H1 (cell line): ENCODE results near the gene C2orf72. TPM values are rescaled to one million over a fixed set of nuclear protein-coding genes. Genes with fewer than 3 reads are reported as not detected.

Source experiments
- CEBPB ChIP-seq: IDR thresholded peaks from 2 replicates; pipeline ENCODE4 v1.6.1; 2012; ENCODE audit warnings: low read depth, low read length
- SP2 ChIP-seq: IDR thresholded peaks from 2 replicates; pipeline ENCODE4 v1.6.1; 2012; ENCODE audit warnings: mild to moderate bottlenecking, low read length, inconsistent platforms
- SP4 ChIP-seq: IDR thresholded peaks from 2 replicates; pipeline ENCODE4 v1.6.1; 2012; ENCODE audit warnings: low read length, inconsistent platforms
- polyA plus RNA-seq, 7 experiments: library from polyadenylated mRNA; depleted of rRNA in 3 of 7; stranded (reverse) in 5 of 7; unstranded in 2 of 7; fragments of >200 nt in 5 of 7; fragments of 200-250 nt in 2 of 7; gene quantifications; 1 replicate in 5 of 7; 2 replicates in 1 of 7; 4 replicates in 1 of 7; pipeline versions ENCODE4 v1.2.1 to v1.2.3, GENCODE V29; 2011 to 2013; ENCODE audit warnings: missing spikeins in 2 of 7, mixed read lengths in 2 of 7
- total RNA-seq: library from RNA; stranded (reverse); fragmentation: NEBNext Ultra II Directional; extraction: Animal tissue kit (Norgen Biotek cat#: 25700); gene quantifications from 2 replicates; pipeline ENCODE4 v1.2.1, GENCODE V29; 2021
- TF ChIP-seq, protein P1 (sequence below): fragments of 300-600 bp; sonication (generic); IDR thresholded peaks from 2 replicates; pipeline ENCODE4 v1.7.1; 2012; ENCODE audit warnings: low read length, moderate library complexity, mild to moderate bottlenecking, inconsistent platforms; ENCODE audit not compliant: insufficient replicate concordance

C2orf72 gene
- total and polyA plus RNA-seq, 2 of the 8 experiments (the other 6 are each of a cell fraction or from before 2014, with no cell fraction given): 1.1 to 1.7 TPM

DNA sequence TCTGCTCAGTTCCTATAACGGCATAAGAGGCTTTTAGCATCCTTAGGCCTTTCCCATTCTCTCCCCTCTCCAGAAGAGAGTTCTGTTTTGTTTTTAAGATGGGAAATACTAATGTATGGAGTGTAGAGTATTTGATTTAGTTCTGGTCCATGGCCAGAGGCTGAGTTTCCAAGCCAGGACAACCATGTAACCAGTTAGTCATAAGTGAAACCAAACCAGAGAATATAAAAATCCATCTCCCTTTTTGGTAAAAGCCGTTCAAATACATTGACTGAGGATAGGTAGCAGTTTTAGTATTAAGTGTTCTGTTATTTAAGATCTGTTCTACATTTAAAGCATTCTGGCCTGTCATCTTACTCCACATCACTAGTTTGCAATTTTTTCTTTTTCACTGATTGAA, 22.4 kb downstream of the C2orf72 start (continued):
- TF ChIP-seq, protein P1, sequence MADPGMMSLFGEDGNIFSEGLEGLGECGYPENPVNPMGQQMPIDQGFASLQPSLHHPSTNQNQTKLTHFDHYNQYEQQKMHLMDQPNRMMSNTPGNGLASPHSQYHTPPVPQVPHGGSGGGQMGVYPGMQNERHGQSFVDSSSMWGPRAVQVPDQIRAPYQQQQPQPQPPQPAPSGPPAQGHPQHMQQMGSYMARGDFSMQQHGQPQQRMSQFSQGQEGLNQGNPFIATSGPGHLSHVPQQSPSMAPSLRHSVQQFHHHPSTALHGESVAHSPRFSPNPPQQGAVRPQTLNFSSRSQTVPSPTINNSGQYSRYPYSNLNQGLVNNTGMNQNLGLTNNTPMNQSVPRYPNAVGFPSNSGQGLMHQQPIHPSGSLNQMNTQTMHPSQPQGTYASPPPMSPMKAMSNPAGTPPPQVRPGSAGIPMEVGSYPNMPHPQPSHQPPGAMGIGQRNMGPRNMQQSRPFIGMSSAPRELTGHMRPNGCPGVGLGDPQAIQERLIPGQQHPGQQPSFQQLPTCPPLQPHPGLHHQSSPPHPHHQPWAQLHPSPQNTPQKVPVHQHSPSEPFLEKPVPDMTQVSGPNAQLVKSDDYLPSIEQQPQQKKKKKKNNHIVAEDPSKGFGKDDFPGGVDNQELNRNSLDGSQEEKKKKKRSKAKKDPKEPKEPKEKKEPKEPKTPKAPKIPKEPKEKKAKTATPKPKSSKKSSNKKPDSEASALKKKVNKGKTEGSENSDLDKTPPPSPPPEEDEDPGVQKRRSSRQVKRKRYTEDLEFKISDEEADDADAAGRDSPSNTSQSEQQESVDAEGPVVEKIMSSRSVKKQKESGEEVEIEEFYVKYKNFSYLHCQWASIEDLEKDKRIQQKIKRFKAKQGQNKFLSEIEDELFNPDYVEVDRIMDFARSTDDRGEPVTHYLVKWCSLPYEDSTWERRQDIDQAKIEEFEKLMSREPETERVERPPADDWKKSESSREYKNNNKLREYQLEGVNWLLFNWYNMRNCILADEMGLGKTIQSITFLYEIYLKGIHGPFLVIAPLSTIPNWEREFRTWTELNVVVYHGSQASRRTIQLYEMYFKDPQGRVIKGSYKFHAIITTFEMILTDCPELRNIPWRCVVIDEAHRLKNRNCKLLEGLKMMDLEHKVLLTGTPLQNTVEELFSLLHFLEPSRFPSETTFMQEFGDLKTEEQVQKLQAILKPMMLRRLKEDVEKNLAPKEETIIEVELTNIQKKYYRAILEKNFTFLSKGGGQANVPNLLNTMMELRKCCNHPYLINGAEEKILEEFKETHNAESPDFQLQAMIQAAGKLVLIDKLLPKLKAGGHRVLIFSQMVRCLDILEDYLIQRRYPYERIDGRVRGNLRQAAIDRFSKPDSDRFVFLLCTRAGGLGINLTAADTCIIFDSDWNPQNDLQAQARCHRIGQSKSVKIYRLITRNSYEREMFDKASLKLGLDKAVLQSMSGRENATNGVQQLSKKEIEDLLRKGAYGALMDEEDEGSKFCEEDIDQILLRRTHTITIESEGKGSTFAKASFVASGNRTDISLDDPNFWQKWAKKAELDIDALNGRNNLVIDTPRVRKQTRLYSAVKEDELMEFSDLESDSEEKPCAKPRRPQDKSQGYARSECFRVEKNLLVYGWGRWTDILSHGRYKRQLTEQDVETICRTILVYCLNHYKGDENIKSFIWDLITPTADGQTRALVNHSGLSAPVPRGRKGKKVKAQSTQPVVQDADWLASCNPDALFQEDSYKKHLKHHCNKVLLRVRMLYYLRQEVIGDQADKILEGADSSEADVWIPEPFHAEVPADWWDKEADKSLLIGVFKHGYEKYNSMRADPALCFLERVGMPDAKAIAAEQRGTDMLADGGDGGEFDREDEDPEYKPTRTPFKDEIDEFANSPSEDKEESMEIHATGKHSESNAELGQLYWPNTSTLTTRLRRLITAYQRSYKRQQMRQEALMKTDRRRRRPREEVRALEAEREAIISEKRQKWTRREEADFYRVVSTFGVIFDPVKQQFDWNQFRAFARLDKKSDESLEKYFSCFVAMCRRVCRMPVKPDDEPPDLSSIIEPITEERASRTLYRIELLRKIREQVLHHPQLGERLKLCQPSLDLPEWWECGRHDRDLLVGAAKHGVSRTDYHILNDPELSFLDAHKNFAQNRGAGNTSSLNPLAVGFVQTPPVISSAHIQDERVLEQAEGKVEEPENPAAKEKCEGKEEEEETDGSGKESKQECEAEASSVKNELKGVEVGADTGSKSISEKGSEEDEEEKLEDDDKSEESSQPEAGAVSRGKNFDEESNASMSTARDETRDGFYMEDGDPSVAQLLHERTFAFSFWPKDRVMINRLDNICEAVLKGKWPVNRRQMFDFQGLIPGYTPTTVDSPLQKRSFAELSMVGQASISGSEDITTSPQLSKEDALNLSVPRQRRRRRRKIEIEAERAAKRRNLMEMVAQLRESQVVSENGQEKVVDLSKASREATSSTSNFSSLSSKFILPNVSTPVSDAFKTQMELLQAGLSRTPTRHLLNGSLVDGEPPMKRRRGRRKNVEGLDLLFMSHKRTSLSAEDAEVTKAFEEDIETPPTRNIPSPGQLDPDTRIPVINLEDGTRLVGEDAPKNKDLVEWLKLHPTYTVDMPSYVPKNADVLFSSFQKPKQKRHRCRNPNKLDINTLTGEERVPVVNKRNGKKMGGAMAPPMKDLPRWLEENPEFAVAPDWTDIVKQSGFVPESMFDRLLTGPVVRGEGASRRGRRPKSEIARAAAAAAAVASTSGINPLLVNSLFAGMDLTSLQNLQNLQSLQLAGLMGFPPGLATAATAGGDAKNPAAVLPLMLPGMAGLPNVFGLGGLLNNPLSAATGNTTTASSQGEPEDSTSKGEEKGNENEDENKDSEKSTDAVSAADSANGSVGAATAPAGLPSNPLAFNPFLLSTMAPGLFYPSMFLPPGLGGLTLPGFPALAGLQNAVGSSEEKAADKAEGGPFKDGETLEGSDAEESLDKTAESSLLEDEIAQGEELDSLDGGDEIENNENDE: no peak
- TF ChIP-seq SP2 (no peak), CEBPB (no peak), SP4 (no peak)
- TF ChIP-seq, all 59 proteins: peak for 0
